Kidney epithelial cell (primary cell): ENCODE measurements around the gene ENO1. TPM values are rescaled to one million over a fixed set of nuclear protein-coding genes. Genes with fewer than 3 reads are reported as not detected.
A peak's percentile ranks its signal among the peaks of the same experiment; 100 is the strongest.
"Not testable (repeated sequence)": the region's sequence is repeated elsewhere in the genome, so short reads cannot be mapped to it uniquely, and the experiment has no call there.

Experiments
- DNase-seq: peaks from one replicate; pipeline ENCODE4 v3.0.0-alpha.2; 2010; ENCODE audit warnings: low read depth
- H3K27me3 ChIP-seq: 2 replicates; pipeline ENCODE4 v1.6.0; 2011; ENCODE audit warnings: low read length; ENCODE audit not compliant: control insufficient read depth, insufficient read depth
- H3K36me3 ChIP-seq: 2 replicates; pipeline ENCODE4 v1.5.1; 2011; ENCODE audit warnings: low read length; ENCODE audit not compliant: control insufficient read depth, insufficient read depth
- H3K4me3 ChIP-seq: 2 replicates; pipeline ENCODE4 v1.5.1; 2011; ENCODE audit warnings: low read depth, mild to moderate bottlenecking, control low read depth, low read length
- CTCF ChIP-seq: IDR thresholded peaks from 2 replicates; pipeline ENCODE4 v1.5.1; 2011; ENCODE audit warnings: mild to moderate bottlenecking, moderate library complexity, low read length, control low read depth, inconsistent platforms; ENCODE audit not compliant: insufficient read depth, poor library complexity, severe bottlenecking
- total RNA-seq: library from RNA; depleted of rRNA; stranded (reverse); fragments of >200 nt; gene quantifications from 2 replicates; pipeline ENCODE4 v1.2.3, GENCODE V29; 2015

ENO1 gene
- total RNA-seq, 1 donor from 2014 or later, result 1,235 TPM

DNA sequence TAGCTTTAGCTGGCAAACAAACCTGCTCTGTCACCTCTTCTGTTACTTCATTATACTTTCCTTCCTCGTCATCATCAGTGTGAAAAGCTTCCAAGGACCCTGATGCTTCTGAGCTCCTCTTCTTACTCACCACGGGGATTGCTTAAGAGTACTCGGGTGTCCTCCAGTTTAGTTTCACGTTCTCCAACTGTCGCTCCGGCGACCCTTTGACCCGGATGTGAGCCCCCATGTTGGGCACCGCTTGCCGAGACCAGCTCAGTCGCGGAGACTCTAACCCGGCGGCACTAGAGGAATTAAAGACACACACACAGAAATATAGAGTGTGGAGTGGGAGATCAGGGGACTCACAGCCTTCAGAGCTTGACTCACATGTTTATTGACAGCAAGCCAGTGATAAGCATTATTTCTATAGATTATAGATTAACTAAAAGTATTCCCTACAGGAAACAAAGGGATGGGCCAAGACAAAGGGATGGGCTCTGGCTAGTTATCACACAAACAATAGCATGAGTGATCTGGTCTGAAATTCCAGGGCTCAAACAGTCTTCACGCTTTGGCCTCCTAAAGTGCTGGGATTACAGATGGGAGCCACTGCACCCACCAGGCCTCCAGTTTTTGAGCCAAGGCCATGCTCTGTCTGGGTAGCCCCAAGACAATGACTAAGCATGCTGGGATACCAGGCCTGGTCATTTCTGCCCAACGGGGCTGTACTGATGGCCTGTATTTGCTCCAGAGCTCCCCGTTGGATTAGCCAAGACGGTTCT is 30.1 kb upstream of the ENO1 start:
- H3K27me3 ChIP-seq, result no peaks in the 10 kb centered on the region
- TF ChIP-seq CTCF, result no peak
- DNase-seq, result no peak

DNA sequence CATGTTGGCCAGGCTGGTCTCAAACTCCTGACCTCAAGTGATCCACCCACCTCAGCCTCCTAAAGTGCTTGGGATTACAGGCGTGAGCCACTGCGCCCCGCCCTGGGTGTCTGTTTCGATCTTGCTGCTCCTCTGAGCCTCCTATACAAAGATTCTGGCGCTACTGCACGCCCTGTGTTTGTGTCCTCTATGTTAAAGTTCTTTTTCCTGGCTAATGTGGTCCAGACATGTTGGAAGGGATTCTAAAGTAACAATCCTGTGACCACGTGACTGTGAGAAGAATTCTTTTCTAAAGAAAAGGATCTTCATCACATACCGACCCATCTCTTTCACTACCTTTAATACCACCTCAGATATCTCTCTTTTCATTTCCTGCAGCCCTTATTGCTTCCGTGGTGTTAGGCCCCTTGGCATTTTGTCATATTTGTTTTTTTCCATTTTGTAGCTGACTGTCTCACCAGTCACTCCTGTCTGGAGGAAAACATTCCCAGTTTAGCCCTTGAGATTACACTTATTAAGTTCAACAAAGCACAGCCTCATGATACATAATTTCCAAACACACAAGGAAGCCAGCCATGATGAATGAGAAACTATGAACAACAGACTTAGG is 27.2 kb upstream of the ENO1 start:
- DNase-seq, result no peak
- no peaks in the 10 kb centered on the region for H3K36me3 ChIP-seq
- no peak for TF ChIP-seq CTCF
- no peaks in the 10 kb centered on the region for H3K27me3 ChIP-seq
- no peak overlapping the region for H3K4me3 ChIP-seq

More for the DNA sequence above, 30.1 kb upstream of the ENO1 start:
- Histone ChIP-seq H3K4me3 (no peak overlapping the region), H3K36me3 (no peaks in the 10 kb centered on the region)

- Histone ChIP-seq H3K4me3 (no peak overlapping the region), H3K27me3 (no peaks in the 10 kb centered on the region), H3K36me3 (no peaks in the 10 kb centered on the region)
- peak; percentile 93 for DNase-seq
- no peak for TF ChIP-seq CTCF
These were observed 25.6 kb upstream of the ENO1 start for GRCh38 chr1:8903908-8904650.

DNA sequence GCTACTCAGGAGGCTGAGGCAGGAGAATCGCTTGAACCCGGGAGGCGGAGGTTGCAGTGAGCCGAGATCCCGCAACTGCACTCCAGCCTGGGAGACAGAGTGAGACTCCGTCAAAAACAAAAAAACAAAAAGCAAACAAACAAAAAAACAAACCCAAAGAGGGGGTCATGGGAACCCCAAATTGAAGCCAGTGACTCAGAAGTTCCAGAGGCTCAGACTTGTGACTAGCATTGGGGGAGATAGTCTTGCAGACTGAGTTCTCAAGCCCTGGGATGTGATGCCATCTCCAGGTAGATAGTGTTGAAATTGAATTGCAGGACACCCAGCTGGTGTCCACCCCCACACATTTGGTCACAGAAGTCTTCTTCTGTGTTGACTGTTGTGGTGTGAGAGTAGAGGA is 24.9 kb upstream of the ENO1 start:
- TF ChIP-seq CTCF, result no peak
- Histone ChIP-seq H3K36me3 (no peaks in the 10 kb centered on the region), H3K27me3 (no peaks in the 10 kb centered on the region), H3K4me3 (no peak overlapping the region)
- no peak for DNase-seq

DNA sequence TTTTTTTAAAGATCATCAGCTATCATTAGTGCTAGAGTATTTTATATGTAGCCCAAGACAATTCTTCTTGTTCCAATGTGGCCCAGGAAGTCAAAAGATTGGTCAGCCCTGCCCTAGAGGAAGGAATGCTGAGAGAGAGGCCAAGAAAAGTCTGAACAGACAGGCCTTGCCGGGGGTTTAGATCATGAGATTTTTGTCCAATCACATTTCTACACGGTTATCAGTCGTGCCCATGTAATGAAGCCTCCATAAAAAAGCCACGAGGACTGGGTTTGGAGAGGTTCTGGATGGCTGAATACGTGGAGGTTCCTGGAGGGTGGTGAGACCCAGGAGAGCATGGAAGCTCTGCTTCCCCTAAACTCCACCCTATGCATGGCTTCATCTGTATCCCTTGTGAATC is 24.3 kb upstream of the ENO1 start:
- Histone ChIP-seq H3K27me3 (no peaks in the 10 kb centered on the region), H3K36me3 (no peaks in the 10 kb centered on the region), H3K4me3 (no peak overlapping the region)
- no peak for DNase-seq
- peak; percentile 4 for TF ChIP-seq CTCF

DNA sequence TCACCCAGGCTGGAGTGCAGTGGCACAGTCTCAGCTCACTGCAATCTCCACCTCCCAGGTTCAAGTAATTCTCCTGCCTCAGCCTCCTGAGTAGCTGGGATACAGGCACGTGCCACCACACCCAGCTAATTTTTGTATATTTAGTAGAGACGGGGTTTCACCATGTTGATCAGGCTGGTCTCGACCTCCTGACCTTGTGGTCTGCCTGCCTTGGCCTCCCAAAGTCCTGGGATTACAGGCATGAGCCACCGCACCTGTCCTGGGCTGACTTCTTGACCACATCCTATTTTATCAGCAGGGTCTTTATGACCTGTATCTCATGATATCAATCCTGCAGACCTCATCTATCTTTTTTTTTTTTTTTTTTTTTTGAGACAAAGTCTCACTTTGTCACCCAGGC is 22.2 kb upstream of the ENO1 start:
- not testable (repeated sequence) for H3K4me3 ChIP-seq, H3K36me3 ChIP-seq, DNase-seq, H3K27me3 ChIP-seq
